ENCODE data around the gene TUBA3E. TPM values are rescaled to one million over a fixed set of nuclear protein-coding genes. Genes with fewer than 3 reads are reported as not detected.
A peak's percentile ranks its signal among the peaks of the same experiment; 100 is the strongest.
"Not testable (repeated sequence)": the region's sequence is repeated elsewhere in the genome, so short reads cannot be mapped to it uniquely, and the experiment has no call there.

Gene TUBA3E
- total RNA-seq, 1 donor from 2014 or later: not detected

DNA sequence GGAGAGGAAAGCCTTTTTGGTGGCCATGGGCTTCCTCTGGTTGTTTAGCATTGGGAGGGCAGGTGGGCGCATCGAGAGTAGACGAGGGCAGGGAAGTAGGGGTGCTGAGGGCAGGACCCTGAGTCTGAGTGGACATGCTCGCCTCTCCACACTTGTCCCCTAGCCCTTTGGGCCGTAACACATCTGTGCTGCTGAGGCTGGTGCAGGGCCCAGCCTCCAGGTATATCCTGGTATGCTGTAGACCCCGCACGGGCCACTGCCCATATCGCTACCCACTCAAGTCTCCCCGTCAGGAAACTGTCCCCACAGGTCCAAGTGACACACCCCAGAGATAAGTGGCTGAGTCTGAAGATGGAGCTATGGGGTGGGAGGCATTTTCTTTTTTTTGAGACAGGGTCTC is 39.6 kb downstream of the TUBA3E start:
- no peak overlapping the region for H3K27ac Mint-ChIP-seq (ENCODE audit: unreplicated experiment)
- no peaks in the 10 kb centered on the region for H3K27me3 Mint-ChIP-seq (ENCODE audit: low read depth)
- TF ChIP-seq, protein P1, sequence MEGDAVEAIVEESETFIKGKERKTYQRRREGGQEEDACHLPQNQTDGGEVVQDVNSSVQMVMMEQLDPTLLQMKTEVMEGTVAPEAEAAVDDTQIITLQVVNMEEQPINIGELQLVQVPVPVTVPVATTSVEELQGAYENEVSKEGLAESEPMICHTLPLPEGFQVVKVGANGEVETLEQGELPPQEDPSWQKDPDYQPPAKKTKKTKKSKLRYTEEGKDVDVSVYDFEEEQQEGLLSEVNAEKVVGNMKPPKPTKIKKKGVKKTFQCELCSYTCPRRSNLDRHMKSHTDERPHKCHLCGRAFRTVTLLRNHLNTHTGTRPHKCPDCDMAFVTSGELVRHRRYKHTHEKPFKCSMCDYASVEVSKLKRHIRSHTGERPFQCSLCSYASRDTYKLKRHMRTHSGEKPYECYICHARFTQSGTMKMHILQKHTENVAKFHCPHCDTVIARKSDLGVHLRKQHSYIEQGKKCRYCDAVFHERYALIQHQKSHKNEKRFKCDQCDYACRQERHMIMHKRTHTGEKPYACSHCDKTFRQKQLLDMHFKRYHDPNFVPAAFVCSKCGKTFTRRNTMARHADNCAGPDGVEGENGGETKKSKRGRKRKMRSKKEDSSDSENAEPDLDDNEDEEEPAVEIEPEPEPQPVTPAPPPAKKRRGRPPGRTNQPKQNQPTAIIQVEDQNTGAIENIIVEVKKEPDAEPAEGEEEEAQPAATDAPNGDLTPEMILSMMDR (IDR thresholded peaks at IDR 0.05): no peak
- no peak for DNase-seq (ENCODE audit: low spot score)
- peaks cover 2% of the 10 kb centered on the region for H3K36me3 Mint-ChIP-seq (ENCODE audit: low read depth)
- H3K4me1 Mint-ChIP-seq (ENCODE audit: low read depth): no peaks in the 10 kb centered on the region
- H3K4me3 Mint-ChIP-seq (ENCODE audit: unreplicated experiment): no peak overlapping the region
- H3K9me3 Mint-ChIP-seq (ENCODE audit: low read depth): no peaks in the 10 kb centered on the region

- H3K27me3 Mint-ChIP-seq (ENCODE audit: low read depth); H3K27ac Mint-ChIP-seq (ENCODE audit: unreplicated experiment); DNase-seq (ENCODE audit: low spot score); H3K9me3 Mint-ChIP-seq (ENCODE audit: low read depth); H3K4me3 Mint-ChIP-seq (ENCODE audit: unreplicated experiment); H3K4me1 Mint-ChIP-seq (ENCODE audit: low read depth); H3K36me3 Mint-ChIP-seq (ENCODE audit: low read depth): not testable (repeated sequence)
Measured at GRCh38 chr2:130157825-130158514, 40.3 kb downstream of the TUBA3E start.

DNA sequence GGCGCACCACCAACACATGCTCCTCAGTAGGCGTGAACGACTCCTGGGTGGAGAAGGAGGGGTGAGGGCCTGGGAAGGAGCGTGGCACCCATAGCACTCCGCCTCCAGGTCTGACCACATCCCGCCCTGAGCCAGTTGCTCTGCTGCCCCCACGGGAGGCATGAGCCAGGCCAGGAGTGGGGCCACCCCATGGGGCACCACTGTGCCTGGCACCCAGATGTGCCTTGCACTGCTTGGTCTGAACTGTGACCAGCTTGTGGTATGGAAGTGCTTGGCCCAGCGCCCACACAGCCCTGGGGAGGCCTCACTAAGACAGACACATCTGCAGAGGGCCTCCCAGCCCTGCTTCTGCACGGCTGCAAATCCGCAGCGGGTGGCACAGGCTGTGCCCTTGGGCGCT is 40.9 kb downstream of the TUBA3E start:
- H3K4me3 Mint-ChIP-seq (ENCODE audit: unreplicated experiment); H3K4me1 Mint-ChIP-seq (ENCODE audit: low read depth); H3K36me3 Mint-ChIP-seq (ENCODE audit: low read depth); H3K27me3 Mint-ChIP-seq (ENCODE audit: low read depth); H3K9me3 Mint-ChIP-seq (ENCODE audit: low read depth); H3K27ac Mint-ChIP-seq (ENCODE audit: unreplicated experiment): not testable (repeated sequence)
- DNase-seq (ENCODE audit: low spot score): peak; percentile 67

- Mint-ChIP-seq H3K27ac (ENCODE audit: unreplicated experiment) (no peak overlapping the region), H3K27me3 (ENCODE audit: low read depth) (no peaks in the 10 kb centered on the region), H3K9me3 (ENCODE audit: low read depth) (no peaks in the 10 kb centered on the region), H3K4me1 (ENCODE audit: low read depth) (no peaks in the 10 kb centered on the region), H3K4me3 (ENCODE audit: unreplicated experiment) (no peak overlapping the region), H3K36me3 (ENCODE audit: low read depth) (peaks cover 6% of the 10 kb centered on the region)
- TF ChIP-seq, protein P1 (IDR thresholded peaks at IDR 0.05): no peak
- peak; percentile 42 for DNase-seq (ENCODE audit: low spot score)
Measured at GRCh38 chr2:130156624-130157004, 41.6 kb downstream of the TUBA3E start.

GRCh38 chr2:130155956-130156623 is 42.1 kb downstream of the TUBA3E start:
- H3K27me3 Mint-ChIP-seq (ENCODE audit: low read depth); H3K4me1 Mint-ChIP-seq (ENCODE audit: low read depth); H3K4me3 Mint-ChIP-seq (ENCODE audit: unreplicated experiment); H3K36me3 Mint-ChIP-seq (ENCODE audit: low read depth); H3K9me3 Mint-ChIP-seq (ENCODE audit: low read depth); H3K27ac Mint-ChIP-seq (ENCODE audit: unreplicated experiment): not testable (repeated sequence)
- DNase-seq (ENCODE audit: low spot score): peak; percentile 75
- TF ChIP-seq, protein P1 (IDR thresholded peaks at IDR 0.05): peak; percentile 75

GRCh38 chr2:130154773-130155765 is 43.2 kb downstream of the TUBA3E start:
- Mint-ChIP-seq H3K9me3 (ENCODE audit: low read depth) (no peaks in the 10 kb centered on the region), H3K36me3 (ENCODE audit: low read depth) (peaks cover 4% of the 10 kb centered on the region), H3K4me3 (ENCODE audit: unreplicated experiment) (no peak overlapping the region), H3K27ac (ENCODE audit: unreplicated experiment) (no peak overlapping the region), H3K27me3 (ENCODE audit: low read depth) (no peaks in the 10 kb centered on the region), H3K4me1 (ENCODE audit: low read depth) (no peaks in the 10 kb centered on the region)
- TF ChIP-seq, protein P1 (IDR thresholded peaks at IDR 0.05): no peak
- DNase-seq (ENCODE audit: low spot score): peak; percentile 87

DNA sequence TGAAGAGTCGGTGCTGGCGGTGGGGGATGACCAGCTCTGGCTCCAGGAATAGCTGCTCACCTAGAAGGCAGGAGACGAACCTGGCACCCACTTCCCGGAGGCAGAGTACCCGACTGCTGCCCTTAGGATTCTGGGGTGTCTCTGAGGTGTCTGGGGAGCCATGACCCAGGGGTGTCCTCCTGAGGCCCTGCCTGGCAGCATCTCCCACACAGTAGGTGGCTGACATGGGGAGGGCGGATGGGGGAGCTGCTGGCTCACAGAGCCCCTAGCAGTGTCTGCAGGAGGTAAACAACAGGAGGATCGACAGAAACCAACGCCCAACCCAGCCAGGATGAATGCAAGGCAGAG is 43.8 kb downstream of the TUBA3E start:
- H3K27ac Mint-ChIP-seq (ENCODE audit: unreplicated experiment); H3K4me3 Mint-ChIP-seq (ENCODE audit: unreplicated experiment); H3K9me3 Mint-ChIP-seq (ENCODE audit: low read depth); H3K27me3 Mint-ChIP-seq (ENCODE audit: low read depth); H3K36me3 Mint-ChIP-seq (ENCODE audit: low read depth); H3K4me1 Mint-ChIP-seq (ENCODE audit: low read depth): not testable (repeated sequence)
- peak; percentile 52 for DNase-seq (ENCODE audit: low spot score)

DNA sequence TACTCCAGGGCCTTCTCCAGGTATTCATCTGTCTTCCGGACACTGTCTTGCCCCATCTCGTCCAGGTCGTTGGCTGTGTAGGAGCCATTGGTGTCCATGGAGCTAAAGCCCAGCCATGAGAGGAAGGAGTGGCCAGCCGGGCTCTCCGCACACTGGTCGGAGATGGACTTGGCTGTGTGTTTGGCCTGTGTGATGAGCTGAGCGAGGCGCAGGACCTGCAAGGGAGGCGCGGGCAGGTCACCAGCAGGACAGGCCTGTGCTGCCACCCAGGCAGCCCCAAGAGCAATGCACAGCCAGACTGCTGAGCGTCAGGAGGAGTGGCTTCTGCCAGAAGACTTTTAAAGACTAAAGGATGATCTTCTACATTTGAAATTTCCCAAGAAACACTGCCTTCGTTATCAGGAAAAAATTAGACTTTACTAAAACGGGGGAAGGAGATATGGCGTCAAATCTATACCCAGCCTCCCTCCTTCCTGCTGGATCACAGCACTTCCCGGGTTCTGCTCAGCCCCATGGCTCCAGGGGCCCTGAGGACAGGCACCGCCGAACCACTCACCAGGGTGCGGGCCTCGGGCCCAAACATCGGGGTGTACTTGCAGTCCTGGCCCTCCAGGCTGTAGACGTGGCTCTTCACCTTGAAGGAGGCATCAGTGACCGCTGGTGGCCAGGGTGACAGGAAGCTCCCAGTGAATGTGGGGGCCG is 44.4 kb downstream of the TUBA3E start:
- not testable (repeated sequence) for H3K4me3 Mint-ChIP-seq (ENCODE audit: unreplicated experiment); H3K9me3 Mint-ChIP-seq (ENCODE audit: low read depth); H3K36me3 Mint-ChIP-seq (ENCODE audit: low read depth); H3K27me3 Mint-ChIP-seq (ENCODE audit: low read depth); H3K27ac Mint-ChIP-seq (ENCODE audit: unreplicated experiment); H3K4me1 Mint-ChIP-seq (ENCODE audit: low read depth)
- DNase-seq (ENCODE audit: low spot score): peak; percentile 77
